T-helper 22 cell (primary cell): ENCODE results near the gene DENND6B.
A peak's percentile ranks its signal among the peaks of the same experiment; 100 is the strongest.
"Not testable (repeated sequence)": the region's sequence is repeated elsewhere in the genome, so short reads cannot be mapped to it uniquely, and the experiment has no call there.

ENCODE experiments used
- DNase-seq: peaks from one replicate; pipeline ENCODE4 v3.0.0-alpha.2; 2020; ENCODE audit warnings: low read depth

Gene DENND6B

GRCh38 chr22:50273352-50273751 is 53.5 kb downstream of the DENND6B start:
- DNase-seq, result not testable (repeated sequence)

- no peak for DNase-seq
Observed at GRCh38 chr22:50272044-50272802, 54.6 kb downstream of the DENND6B start.

- peak; percentile 26 for DNase-seq
Observed at GRCh38 chr22:50271519-50271970, 55.3 kb downstream of the DENND6B start.

GRCh38 chr22:50270666-50271394 is 56.0 kb downstream of the DENND6B start:
- peak; percentile 43 for DNase-seq

- peak; percentile 68 for DNase-seq
Observed at GRCh38 chr22:50269970-50270665, 56.7 kb downstream of the DENND6B start, which contains the start of gene MAPK11. Gene MAPK11, minus strand, starts transcription at chr22:50270380. Its CDS starts 88 bp downstream, at chr22:50270292.

GRCh38 chr22:50269573-50269969 is 57.2 kb downstream of the DENND6B start:
- DNase-seq, result no peak

- DNase-seq, result no peak
Observed at GRCh38 chr22:50268655-50269113, 58.1 kb downstream of the DENND6B start.

- peak; percentile 36 for DNase-seq
Observed at GRCh38 chr22:50267591-50268390, 59.0 kb downstream of the DENND6B start.

GRCh38 chr22:50266994-50267393 is 59.8 kb downstream of the DENND6B start:
- DNase-seq, result no peak

- no peak for DNase-seq
Observed at GRCh38 chr22:50264946-50265669, 61.7 kb downstream of the DENND6B start.

- DNase-seq, result no peak
Observed at GRCh38 chr22:50264104-50264745, 62.6 kb downstream of the DENND6B start.

- DNase-seq, result no peak
Observed at GRCh38 chr22:50262973-50263617, 63.7 kb downstream of the DENND6B start.

- no peak for DNase-seq
Observed at GRCh38 chr22:50262460-50262911, 64.3 kb downstream of the DENND6B start.

- DNase-seq, result no peak
Observed at GRCh38 chr22:50261615-50262459, 65.0 kb downstream of the DENND6B start, which contains the start of gene MAPK12. Gene MAPK12, minus strand, starts transcription at chr22:50261683. Its CDS starts 174 bp downstream, at chr22:50261509.

- no peak for DNase-seq
Observed at GRCh38 chr22:50260801-50261614, 65.8 kb downstream of the DENND6B start.

GRCh38 chr22:50260434-50260800 is 66.4 kb downstream of the DENND6B start:
- no peak for DNase-seq

GRCh38 chr22:50259302-50259701 is 67.5 kb downstream of the DENND6B start:
- no peak for DNase-seq
